HG02759 (cell line): ENCODE results near the gene CCDC116.

ENCODE experiments used
- ATAC-seq: cut with Tn5 transposase; IDR thresholded peaks from one replicate; pipeline ENCODE4 v1.9.1; 2021; ENCODE audit warnings: mild to moderate bottlenecking, moderate library complexity; ENCODE audit not compliant: unreplicated experiment

Gene CCDC116

GRCh38 chr22:21679383-21679782, 46.8 kb downstream of the CCDC116 start:
- ATAC-seq: no peak

DNA sequence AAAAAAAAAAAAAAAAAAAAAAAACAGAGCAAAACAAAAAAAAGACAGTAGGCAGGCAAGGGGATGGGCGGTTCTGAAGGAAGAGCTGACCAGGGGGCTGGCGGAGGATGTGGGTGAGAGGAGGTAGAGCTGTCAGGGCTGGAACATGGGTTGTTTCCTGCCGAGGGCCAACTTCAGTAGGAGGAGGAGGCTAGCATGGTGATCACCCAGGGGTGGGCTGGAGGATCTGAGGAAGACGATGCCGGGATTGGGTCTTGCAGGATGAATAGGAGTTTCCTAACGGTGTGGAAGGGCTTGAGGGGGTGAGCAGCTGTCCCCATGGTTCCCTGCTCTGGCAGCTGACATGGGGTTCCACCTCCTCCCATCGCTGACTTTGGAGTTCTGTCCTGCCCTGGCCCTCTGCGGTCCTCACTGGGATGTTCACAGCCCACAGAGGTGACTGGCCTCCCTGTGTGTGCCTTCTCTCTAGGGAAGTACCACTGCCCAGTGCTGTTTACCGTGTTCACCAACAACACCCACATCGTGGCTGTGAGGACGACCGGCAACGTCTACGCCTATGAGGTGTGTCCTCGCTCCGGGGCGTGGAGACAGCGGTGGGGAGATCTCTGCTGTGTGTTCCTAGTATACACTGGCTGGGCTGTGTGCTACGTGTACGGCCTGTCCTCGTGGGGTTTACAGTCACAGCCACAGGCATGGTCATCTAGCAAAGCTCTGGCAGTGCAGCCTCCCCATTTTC, 48.4 kb downstream of the CCDC116 start:
- ATAC-seq: no peak

GRCh38 chr22:21681566-21682370, 49.2 kb downstream of the CCDC116 start:
- no peak for ATAC-seq

- ATAC-seq: no peak
Measured at GRCh38 chr22:21682385-21683175, 50.0 kb downstream of the CCDC116 start.

DNA sequence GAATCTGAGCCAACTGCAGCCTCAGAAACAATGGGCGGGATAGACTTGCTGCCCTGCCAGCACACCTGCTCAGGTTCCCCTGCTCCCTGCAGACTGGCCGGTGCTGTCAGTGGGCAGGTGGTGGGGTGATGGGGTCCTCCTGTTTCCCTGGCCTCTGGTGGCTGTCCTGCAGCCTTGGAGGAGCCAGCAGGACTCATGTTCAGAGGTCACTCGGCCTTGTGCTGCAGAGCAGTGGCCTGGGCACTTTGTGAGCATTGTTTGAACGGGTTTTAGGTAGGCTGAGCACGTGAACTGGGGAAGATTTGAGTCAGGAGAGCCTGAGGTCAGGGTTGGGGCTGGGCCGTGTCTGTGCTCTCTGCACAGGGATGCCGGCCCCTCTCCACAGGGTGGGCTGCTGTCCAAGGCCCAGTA, 50.8 kb downstream of the CCDC116 start:
- no peak for ATAC-seq

- no peak for ATAC-seq
Measured at GRCh38 chr22:21684492-21685163, 52.1 kb downstream of the CCDC116 start.

- no peak for ATAC-seq
Measured at GRCh38 chr22:21685164-21685513, 52.6 kb downstream of the CCDC116 start.

- no peak for ATAC-seq
Measured at GRCh38 chr22:21686193-21686608, 53.6 kb downstream of the CCDC116 start.
